DOHH2 (cell line): Measurements from ENCODE around the gene LAMA5.

ENCODE experiments used
- CTCF ChIP-seq: fragments of 200-600 bp; sonication (generic); IDR thresholded peaks from one replicate; pipeline ENCODE4 v1.5.1; 2014; ENCODE audit warnings: antibody characterized with exemption, mild to moderate bottlenecking, low read depth, low read length; ENCODE audit not compliant: poor library complexity, severe bottlenecking
- EZH2phosphoT487 ChIP-seq: fragments of 200-600 bp; sonication (generic); IDR thresholded peaks from 2 replicates; pipeline ENCODE4 v1.6.1; 2017; ENCODE audit warnings: borderline replicate concordance, mild to moderate bottlenecking, antibody characterized with exemption, low read length, moderate library complexity, mixed read lengths

GRCh38 chr20:62297449-62298227, 69.5 kb downstream of the LAMA5 start:
- TF ChIP-seq CTCF (no peak), EZH2phosphoT487 (no peak)
